ENCODE results near the gene NPBWR2. TPM values are rescaled to one million over a fixed set of nuclear protein-coding genes. Genes with fewer than 3 reads are reported as not detected.
A peak's percentile ranks its signal among the peaks of the same experiment; 100 is the strongest.

The NPBWR2 gene
- total and polyA plus RNA-seq, 9 of the 15 experiments (the other 6 are each of a cell fraction or from before 2014, with no cell fraction given): not detected

GRCh38 chr20:64057628-64058498 lies 49.5 kb downstream of the NPBWR2 start (continued):
- no peak for TF ChIP-seq ZNF217 (CRISPR knock-in tag; IDR thresholded peaks at IDR 0.05)
- TF ChIP-seq, protein P1, sequence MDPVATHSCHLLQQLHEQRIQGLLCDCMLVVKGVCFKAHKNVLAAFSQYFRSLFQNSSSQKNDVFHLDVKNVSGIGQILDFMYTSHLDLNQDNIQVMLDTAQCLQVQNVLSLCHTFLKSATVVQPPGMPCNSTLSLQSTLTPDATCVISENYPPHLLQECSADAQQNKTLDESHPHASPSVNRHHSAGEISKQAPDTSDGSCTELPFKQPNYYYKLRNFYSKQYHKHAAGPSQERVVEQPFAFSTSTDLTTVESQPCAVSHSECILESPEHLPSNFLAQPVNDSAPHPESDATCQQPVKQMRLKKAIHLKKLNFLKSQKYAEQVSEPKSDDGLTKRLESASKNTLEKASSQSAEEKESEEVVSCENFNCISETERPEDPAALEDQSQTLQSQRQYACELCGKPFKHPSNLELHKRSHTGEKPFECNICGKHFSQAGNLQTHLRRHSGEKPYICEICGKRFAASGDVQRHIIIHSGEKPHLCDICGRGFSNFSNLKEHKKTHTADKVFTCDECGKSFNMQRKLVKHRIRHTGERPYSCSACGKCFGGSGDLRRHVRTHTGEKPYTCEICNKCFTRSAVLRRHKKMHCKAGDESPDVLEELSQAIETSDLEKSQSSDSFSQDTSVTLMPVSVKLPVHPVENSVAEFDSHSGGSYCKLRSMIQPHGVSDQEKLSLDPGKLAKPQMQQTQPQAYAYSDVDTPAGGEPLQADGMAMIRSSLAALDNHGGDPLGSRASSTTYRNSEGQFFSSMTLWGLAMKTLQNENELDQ (CRISPR knock-in tag; IDR thresholded peaks at IDR 0.05; ENCODE audit: borderline replicate concordance): no peak
- TF ChIP-seq, protein P2, sequence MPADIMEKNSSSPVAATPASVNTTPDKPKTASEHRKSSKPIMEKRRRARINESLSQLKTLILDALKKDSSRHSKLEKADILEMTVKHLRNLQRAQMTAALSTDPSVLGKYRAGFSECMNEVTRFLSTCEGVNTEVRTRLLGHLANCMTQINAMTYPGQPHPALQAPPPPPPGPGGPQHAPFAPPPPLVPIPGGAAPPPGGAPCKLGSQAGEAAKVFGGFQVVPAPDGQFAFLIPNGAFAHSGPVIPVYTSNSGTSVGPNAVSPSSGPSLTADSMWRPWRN (IDR thresholded peaks at IDR 0.05; ENCODE audit: low read depth): no peak
- no peak for TF ChIP-seq RBM14 (IDR thresholded peaks at IDR 0.05; ENCODE audit: borderline replicate concordance, insufficient read depth, low read depth, low read length)
- TF ChIP-seq, protein P3, sequence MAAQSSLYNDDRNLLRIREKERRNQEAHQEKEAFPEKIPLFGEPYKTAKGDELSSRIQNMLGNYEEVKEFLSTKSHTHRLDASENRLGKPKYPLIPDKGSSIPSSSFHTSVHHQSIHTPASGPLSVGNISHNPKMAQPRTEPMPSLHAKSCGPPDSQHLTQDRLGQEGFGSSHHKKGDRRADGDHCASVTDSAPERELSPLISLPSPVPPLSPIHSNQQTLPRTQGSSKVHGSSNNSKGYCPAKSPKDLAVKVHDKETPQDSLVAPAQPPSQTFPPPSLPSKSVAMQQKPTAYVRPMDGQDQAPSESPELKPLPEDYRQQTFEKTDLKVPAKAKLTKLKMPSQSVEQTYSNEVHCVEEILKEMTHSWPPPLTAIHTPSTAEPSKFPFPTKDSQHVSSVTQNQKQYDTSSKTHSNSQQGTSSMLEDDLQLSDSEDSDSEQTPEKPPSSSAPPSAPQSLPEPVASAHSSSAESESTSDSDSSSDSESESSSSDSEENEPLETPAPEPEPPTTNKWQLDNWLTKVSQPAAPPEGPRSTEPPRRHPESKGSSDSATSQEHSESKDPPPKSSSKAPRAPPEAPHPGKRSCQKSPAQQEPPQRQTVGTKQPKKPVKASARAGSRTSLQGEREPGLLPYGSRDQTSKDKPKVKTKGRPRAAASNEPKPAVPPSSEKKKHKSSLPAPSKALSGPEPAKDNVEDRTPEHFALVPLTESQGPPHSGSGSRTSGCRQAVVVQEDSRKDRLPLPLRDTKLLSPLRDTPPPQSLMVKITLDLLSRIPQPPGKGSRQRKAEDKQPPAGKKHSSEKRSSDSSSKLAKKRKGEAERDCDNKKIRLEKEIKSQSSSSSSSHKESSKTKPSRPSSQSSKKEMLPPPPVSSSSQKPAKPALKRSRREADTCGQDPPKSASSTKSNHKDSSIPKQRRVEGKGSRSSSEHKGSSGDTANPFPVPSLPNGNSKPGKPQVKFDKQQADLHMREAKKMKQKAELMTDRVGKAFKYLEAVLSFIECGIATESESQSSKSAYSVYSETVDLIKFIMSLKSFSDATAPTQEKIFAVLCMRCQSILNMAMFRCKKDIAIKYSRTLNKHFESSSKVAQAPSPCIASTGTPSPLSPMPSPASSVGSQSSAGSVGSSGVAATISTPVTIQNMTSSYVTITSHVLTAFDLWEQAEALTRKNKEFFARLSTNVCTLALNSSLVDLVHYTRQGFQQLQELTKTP (IDR thresholded peaks at IDR 0.05; ENCODE audit: low read depth in 1 of 2, partially characterized antibody in 2 of 2): no peak
- TF ChIP-seq CREM (IDR thresholded peaks at IDR 0.05; ENCODE audit: low read depth): peak; percentile 68
- no peak for TF ChIP-seq ZBTB9 (CRISPR knock-in tag; IDR thresholded peaks at IDR 0.05)
- TF ChIP-seq CC2D1A (IDR thresholded peaks at IDR 0.05): peak; percentile 74; the same call in 1 of the 2 replicates
- TF ChIP-seq IRF9 (tag; IDR thresholded peaks at IDR 0.05): no peak
- TF ChIP-seq SAFB (IDR thresholded peaks at IDR 0.05; ENCODE audit: borderline replicate concordance, low read depth, low read length): no peak
- no peak for TF ChIP-seq ZNF696 (CRISPR knock-in tag; conservative IDR thresholded peaks at IDR 0.05)
- TF ChIP-seq MITF (IDR thresholded peaks at IDR 0.05): peak; percentile 58; the same call in 1 of the 2 replicates
- TF ChIP-seq ZC3H11A (IDR thresholded peaks at IDR 0.05; ENCODE audit: low read depth, low read length): no peak
- no peak for TF ChIP-seq CSDE1 (IDR thresholded peaks at IDR 0.05)
- TF ChIP-seq RBBP5 (IDR thresholded peaks at IDR 0.05; ENCODE audit: borderline replicate concordance, insufficient read depth, low read length, poor library complexity, severe bottlenecking): no peak
